Gastroesophageal sphincter (tissue), 4 donors: ENCODE results near the gene ZNF627. TPM values are rescaled to one million over a fixed set of nuclear protein-coding genes. Genes with fewer than 3 reads are reported as not detected.

Experiments
- ATAC-seq: fragments of 150-250 bp; one replicate; pipeline ENCODE4 v1.9.1; 2016; ENCODE audit warnings: mild to moderate bottlenecking, moderate library complexity
- H3K27ac ChIP-seq, 4 donors: fragments of 200-600 bp; sonication (generic) in 3 of 4; 1 replicate in 3 of 4; 2 replicates in 1 of 4; pipeline ENCODE4 v1.5.1; 2016 to 2019
- H3K27me3 ChIP-seq: fragments of 200-600 bp; sonication (generic); one replicate; pipeline ENCODE4 v1.5.1; 2019
- H3K36me3 ChIP-seq, 2 donors: fragments of 200-600 bp; sonication (generic); one replicate each; pipeline ENCODE4 v1.5.1; 2019; ENCODE audit warnings: control low read depth in 1 of 2
- H3K4me1 ChIP-seq, 3 donors: fragments of 200-600 bp; sonication (generic); 1 replicate in 2 of 3; 2 replicates in 1 of 3; pipeline ENCODE4 v1.5.1; 2016 to 2019; ENCODE audit warnings: control low read depth in 2 of 3
- H3K4me3 ChIP-seq, 2 donors: fragments of 200-600 bp; sonication (generic); one replicate each; pipeline ENCODE4 v1.5.1; 2019; ENCODE audit warnings: mild to moderate bottlenecking in 1 of 2, moderate library complexity in 1 of 2
- H3K9me3 ChIP-seq, 3 donors: fragments of 200-600 bp; sonication (generic); one replicate each; pipeline ENCODE4 v1.5.1; 2017 to 2019; ENCODE audit warnings: control low read depth in 2 of 3
- EP300 ChIP-seq: sonication (generic); formaldehyde crosslinking; IDR thresholded peaks from one replicate; pipeline ENCODE4 v1.6.1; 2017; ENCODE audit warnings: antibody characterized with exemption, mild to moderate bottlenecking
- POLR2A ChIP-seq, 2 donors: fragments of 450-650 bp; IDR thresholded peaks; one replicate each; pipeline ENCODE4 v1.6.1; 2017; ENCODE audit warnings: antibody characterized with exemption in 2 of 2, mild to moderate bottlenecking in 2 of 2, moderate library complexity in 1 of 2
- POLR2AphosphoS5 ChIP-seq: sonication (generic); formaldehyde crosslinking; IDR thresholded peaks from one replicate; pipeline ENCODE4 v1.6.1; 2017; ENCODE audit warnings: antibody characterized with exemption
- WGBS, 2 donors: methylation state at CpG; one replicate each; pipeline ENCODE4 v1.1.5; 2018; ENCODE audit warnings: low coverage in 1 of 2; 5-methylcytosine and 5-hydroxymethylcytosine counted together
- total RNA-seq, 4 donors: library from RNA; depleted of rRNA; stranded (reverse); fragments of >200 nt; gene quantifications; one replicate each; pipeline ENCODE4 v1.1.0, GENCODE V29; 2016
- TF ChIP-seq, protein P1 (sequence below), 4 experiments: fragments of 200-600 bp in 2 of 4; fragments of 450-650 bp in 2 of 4; sonication (generic) in 1 of 4; IDR thresholded peaks; one replicate each; pipeline ENCODE4 v1.5.1; 2017 to 2019; ENCODE audit warnings: antibody characterized with exemption in 4 of 4, mild to moderate bottlenecking in 2 of 4, moderate library complexity in 2 of 4

Gene ZNF627
- total RNA-seq, 4 donors from 2014 or later, result 9.6 to 18.0 (median 10.4) TPM

DNA sequence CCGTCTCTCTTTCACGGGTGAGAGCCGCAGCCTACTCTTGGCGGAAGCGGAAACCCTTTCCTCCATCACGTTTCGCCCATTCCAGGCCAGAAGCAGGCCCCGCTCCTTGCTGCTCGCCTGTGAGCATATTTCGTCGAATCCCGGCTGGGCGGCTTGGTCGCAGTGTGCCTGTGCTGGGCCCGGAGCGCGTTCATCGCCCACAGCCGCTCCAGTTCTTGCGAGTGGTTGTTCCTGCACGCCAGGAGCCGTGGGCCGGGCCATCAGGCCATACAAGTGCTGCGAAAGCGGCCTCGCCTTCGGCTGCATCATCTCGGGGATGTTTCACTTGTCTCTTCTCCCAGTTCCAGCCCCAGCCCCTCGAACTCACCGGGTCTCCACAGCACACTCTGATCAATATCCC lies 65.0 kb downstream of the ZNF627 start:
- Histone ChIP-seq H3K36me3 (no peaks in the 10 kb centered on the region), H3K4me3 (no peak overlapping the region), H3K27ac (no peak overlapping the region), H3K27me3 (no peaks in the 10 kb centered on the region), H3K4me1 (no peaks in the 10 kb centered on the region), H3K9me3 (no peaks in the 10 kb centered on the region)
- ATAC-seq, result no peak
- 91% methylated on average over 15 of the region's 30 CpGs; no CpG with 5 or more reads in 1 of the 2 donors for whole genome bisulfite sequencing, 2 donors
- TF ChIP-seq, protein P1, sequence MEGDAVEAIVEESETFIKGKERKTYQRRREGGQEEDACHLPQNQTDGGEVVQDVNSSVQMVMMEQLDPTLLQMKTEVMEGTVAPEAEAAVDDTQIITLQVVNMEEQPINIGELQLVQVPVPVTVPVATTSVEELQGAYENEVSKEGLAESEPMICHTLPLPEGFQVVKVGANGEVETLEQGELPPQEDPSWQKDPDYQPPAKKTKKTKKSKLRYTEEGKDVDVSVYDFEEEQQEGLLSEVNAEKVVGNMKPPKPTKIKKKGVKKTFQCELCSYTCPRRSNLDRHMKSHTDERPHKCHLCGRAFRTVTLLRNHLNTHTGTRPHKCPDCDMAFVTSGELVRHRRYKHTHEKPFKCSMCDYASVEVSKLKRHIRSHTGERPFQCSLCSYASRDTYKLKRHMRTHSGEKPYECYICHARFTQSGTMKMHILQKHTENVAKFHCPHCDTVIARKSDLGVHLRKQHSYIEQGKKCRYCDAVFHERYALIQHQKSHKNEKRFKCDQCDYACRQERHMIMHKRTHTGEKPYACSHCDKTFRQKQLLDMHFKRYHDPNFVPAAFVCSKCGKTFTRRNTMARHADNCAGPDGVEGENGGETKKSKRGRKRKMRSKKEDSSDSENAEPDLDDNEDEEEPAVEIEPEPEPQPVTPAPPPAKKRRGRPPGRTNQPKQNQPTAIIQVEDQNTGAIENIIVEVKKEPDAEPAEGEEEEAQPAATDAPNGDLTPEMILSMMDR (IDR thresholded peaks at IDR 0.05), result no peak
- TF ChIP-seq POLR2A (IDR thresholded peaks at IDR 0.05) (no peak), POLR2AphosphoS5 (no peak), EP300 (no peak)

DNA sequence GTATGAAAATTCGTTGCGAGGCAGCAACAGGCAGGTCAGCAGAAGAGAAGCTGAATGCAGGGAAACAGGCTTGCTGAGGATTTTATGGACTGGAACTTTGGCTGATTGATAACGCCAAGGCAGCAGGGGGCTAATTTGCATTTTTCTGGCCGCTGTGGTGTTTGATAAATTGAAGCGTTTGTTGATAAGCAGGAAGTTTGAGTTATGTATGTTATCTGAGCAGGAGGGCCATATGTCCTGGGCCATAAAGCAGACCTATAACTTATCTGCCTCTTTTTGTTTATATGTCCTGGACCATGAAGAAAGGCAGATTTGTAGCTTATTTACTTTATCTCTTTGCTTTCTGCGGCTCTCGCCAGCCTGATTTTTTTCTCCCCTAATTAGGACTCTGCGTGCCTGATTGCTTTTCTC lies 65.9 kb downstream of the ZNF627 start:
- no peaks in the 10 kb centered on the region for H3K27me3 ChIP-seq
- 51% methylated on average over 6 to 8 of the region's 8 CpGs for WGBS, 2 donors
- no peak overlapping the region for H3K27ac ChIP-seq
- no peaks in the 10 kb centered on the region for H3K4me1 ChIP-seq
- no peak for TF ChIP-seq POLR2A (IDR thresholded peaks at IDR 0.05)
- TF ChIP-seq, protein P1 (IDR thresholded peaks at IDR 0.05), result no peak
- no peak for TF ChIP-seq EP300
- TF ChIP-seq POLR2AphosphoS5, result no peak
- no peaks in the 10 kb centered on the region for H3K9me3 ChIP-seq
- no peak overlapping the region for H3K4me3 ChIP-seq
- no peak for ATAC-seq
- no peaks in the 10 kb centered on the region for H3K36me3 ChIP-seq

Other genes starting within 250 kb of the ZNF627 start
- 10 to 100 TPM; 20.5 to 57.7 (median 44.9) TPM for gene PLPPR2, start 242.1 kb upstream of the ZNF627 start, total RNA-seq
- gene SWSAP1, start 222.8 kb upstream of the ZNF627 start, total RNA-seq, result 1 to 10 TPM in 2 of 4 donors, under 1 TPM in 2; 0.62 to 2.6 (median 1.0) TPM
- gene EPOR, start 213.2 kb upstream of the ZNF627 start, total RNA-seq, result 1 to 10 TPM in 3 of 4 donors, under 1 TPM in 1; 0.62 to 5.1 (median 2.7) TPM
- 1 to 10 TPM in 2 of 4 donors, under 1 TPM in 2; 0.25 to 3.7 (median 1.3) TPM for gene RGL3, start 178.2 kb upstream of the ZNF627 start, total RNA-seq
- gene ODAD3, start 162.4 kb upstream of the ZNF627 start, total RNA-seq, result 1 to 10 TPM in 1 of 4 donors, under 1 TPM in 1, not detected in 2; 0.27 to 1.4 TPM
- gene PRKCSH, start 161.8 kb upstream of the ZNF627 start, total RNA-seq, result 100 to 1,000 TPM in 1 of 4 donors, 10 to 100 TPM in 3; 72.8 to 112 (median 85.8) TPM
- gene ELAVL3, start 116.4 kb upstream of the ZNF627 start, total RNA-seq, result 1 to 10 TPM in 1 of 4 donors, under 1 TPM in 2, not detected in 1; 0.04 to 3.3 (median 0.27) TPM
- gene ZNF653, start 91.6 kb upstream of the ZNF627 start, total RNA-seq, result 10 to 100 TPM in 2 of 4 donors, 1 to 10 TPM in 2; 5.1 to 20.4 (median 10.6) TPM
- 10 to 100 TPM; 50.1 to 88.3 (median 65.2) TPM for gene ECSIT, start 68.3 kb upstream of the ZNF627 start, total RNA-seq
- 1,000 to 10,000 TPM; 2,283 to 3,774 (median 3,072) TPM for gene CNN1, start 58.6 kb upstream of the ZNF627 start, total RNA-seq
- gene ELOF1, start 38.3 kb upstream of the ZNF627 start, total RNA-seq, result 10 to 100 TPM; 19.1 to 49.4 (median 32.0) TPM
- gene ACP5, start 19.8 kb upstream of the ZNF627 start, total RNA-seq, result 10 to 100 TPM in 2 of 4 donors, 1 to 10 TPM in 2; 4.4 to 12.0 (median 9.8) TPM
- gene ZNF823, start 141.5 kb downstream of the ZNF627 start, total RNA-seq, result 10 to 100 TPM in 1 of 4 donors, 1 to 10 TPM in 3; 6.7 to 11.4 (median 8.7) TPM
- gene ZNF441, start 169.5 kb downstream of the ZNF627 start, total RNA-seq, result 10 to 100 TPM in 1 of 4 donors, 1 to 10 TPM in 3; 4.5 to 10.7 (median 7.7) TPM
- 1 to 10 TPM; 1.8 to 3.7 (median 3.1) TPM for gene ZNF491, start 201.0 kb downstream of the ZNF627 start, total RNA-seq
- 10 to 100 TPM in 1 of 4 donors, 1 to 10 TPM in 3; 4.8 to 13.2 (median 9.7) TPM for gene ZNF440, start 216.8 kb downstream of the ZNF627 start, total RNA-seq